NB4 (cell line): ENCODE results near the gene AURKA.

ENCODE experiments used
- MAX ChIP-seq: IDR thresholded peaks from 2 replicates; pipeline ENCODE4 v1.6.1; 2011; ENCODE audit warnings: low read depth, low read length
- MYC ChIP-seq: IDR thresholded peaks from 2 replicates; pipeline ENCODE4 v1.6.1; 2011; ENCODE audit warnings: low read depth, low read length
- POLR2A ChIP-seq: IDR thresholded peaks from 2 replicates; pipeline ENCODE4 v1.6.1; 2011; ENCODE audit warnings: mild to moderate bottlenecking; ENCODE audit not compliant: insufficient read length; ENCODE audit errors: extremely low read depth
- TF ChIP-seq, protein P1 (sequence below): IDR thresholded peaks from one replicate; pipeline ENCODE4 v1.5.1; 2012; ENCODE audit warnings: low read depth, low read length

DNA sequence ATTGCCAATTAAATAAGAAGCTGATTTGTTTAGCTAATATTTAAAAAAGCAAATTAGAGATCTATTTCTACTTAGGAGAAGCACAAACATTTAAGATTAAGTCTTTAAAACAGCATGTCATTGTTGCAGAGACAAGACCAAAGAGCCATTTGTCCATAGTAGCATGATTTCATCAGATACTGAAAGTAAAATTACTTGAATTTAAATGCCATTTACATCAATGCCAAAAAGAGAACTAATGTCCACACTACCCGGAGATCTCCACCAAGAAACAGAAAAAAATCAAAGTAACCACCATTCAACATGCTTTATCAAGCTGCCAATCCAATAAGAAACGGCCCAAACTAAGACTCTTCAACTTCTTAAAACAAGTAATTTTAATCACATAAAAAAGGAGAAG lies 15.7 kb downstream of the AURKA start:
- TF ChIP-seq POLR2A (no peak), MAX (no peak), MYC (no peak)
- TF ChIP-seq, protein P1, sequence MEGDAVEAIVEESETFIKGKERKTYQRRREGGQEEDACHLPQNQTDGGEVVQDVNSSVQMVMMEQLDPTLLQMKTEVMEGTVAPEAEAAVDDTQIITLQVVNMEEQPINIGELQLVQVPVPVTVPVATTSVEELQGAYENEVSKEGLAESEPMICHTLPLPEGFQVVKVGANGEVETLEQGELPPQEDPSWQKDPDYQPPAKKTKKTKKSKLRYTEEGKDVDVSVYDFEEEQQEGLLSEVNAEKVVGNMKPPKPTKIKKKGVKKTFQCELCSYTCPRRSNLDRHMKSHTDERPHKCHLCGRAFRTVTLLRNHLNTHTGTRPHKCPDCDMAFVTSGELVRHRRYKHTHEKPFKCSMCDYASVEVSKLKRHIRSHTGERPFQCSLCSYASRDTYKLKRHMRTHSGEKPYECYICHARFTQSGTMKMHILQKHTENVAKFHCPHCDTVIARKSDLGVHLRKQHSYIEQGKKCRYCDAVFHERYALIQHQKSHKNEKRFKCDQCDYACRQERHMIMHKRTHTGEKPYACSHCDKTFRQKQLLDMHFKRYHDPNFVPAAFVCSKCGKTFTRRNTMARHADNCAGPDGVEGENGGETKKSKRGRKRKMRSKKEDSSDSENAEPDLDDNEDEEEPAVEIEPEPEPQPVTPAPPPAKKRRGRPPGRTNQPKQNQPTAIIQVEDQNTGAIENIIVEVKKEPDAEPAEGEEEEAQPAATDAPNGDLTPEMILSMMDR: no peak
